Measurements from ENCODE around the gene KRT85.

DNA sequence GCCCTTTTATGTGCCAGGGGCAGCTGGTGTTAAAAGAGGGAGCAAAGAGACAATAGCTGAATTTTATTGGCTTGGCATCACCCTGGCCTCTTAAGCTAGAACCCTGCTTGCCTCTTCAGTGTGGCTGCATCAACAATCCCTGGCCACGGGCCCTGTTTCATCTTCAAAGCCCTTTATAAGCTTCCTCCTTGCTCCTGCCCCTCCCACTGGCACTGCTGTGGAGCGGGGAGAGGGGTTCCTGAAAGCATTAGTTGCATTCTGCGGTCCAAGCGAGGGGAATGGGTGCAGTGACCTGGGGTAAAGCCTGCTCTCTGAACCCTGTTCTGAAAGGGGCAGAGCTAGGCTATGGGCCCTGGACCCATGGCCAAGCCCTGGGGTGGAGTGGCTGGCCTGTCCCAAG is 45.9 kb downstream of the KRT85 start:
- TF ChIP-seq CTCF (IDR thresholded peaks at IDR 0.05): no peak
- no peak for TF ChIP-seq POLR2A (IDR thresholded peaks at IDR 0.05)

All from adrenal gland (tissue), 5 donors.